Measurements from ENCODE around the gene TTC24. TPM values are rescaled to one million over a fixed set of nuclear protein-coding genes. Genes with fewer than 3 reads are reported as not detected.

Gene TTC24
- polyA plus RNA-seq, 1 of the 3 experiments (the other 2 are of a cell fraction), result not detected

DNA sequence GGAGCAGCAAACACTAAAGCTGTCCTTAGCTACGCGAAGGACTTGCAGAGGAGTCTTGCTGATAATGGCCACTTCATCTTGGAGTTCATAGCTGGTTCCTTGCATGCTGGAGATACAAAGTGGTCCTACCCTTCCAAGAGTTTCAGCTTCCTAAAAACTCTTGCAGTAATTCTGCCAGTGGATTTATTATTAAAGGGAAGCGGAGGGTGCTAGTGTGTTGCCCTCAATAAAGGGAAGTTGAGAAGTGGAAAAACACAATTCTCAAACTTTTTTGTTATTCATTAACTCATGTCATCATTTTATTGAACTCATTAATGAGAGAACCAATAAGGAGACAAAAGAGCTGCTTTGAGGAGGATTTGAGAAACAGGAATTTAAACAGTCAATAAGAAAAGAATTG is 33.1 kb downstream of the TTC24 start:
- H4K20me1 ChIP-seq (ENCODE audit: insufficient read depth), result no peaks in the 10 kb centered on the region
- H3K4me3 ChIP-seq (ENCODE audit: low read depth in 2 of 2, low read length in 1 of 2), result no peak overlapping the region
- 96% methylated on average over 3 of the region's 3 CpGs for WGBS (ENCODE audit: low lambda C conversion rate)
- peaks cover 0 to 14% of the 10 kb centered on the region in 2 experiments; a peak in 3 of 4 replicates for H3K4me1 ChIP-seq (ENCODE audit: control insufficient read depth in 1 of 2, insufficient read depth in 2 of 2, low read depth in 1 of 2, low read length in 1 of 2)
- no peak overlapping the region for H3K27ac ChIP-seq (ENCODE audit: low read depth in 2 of 2, low read length in 1 of 2)
- peaks cover 24% of the 10 kb centered on the region for H3F3A ChIP-seq (replicated peaks; ENCODE audit: insufficient read depth)
- no peak overlapping the region for H3K9ac ChIP-seq
- H2AFZ ChIP-seq (ENCODE audit: low read depth), result no peak overlapping the region
- no peak overlapping the region for H3K4me2 ChIP-seq
- ChIA-PET POLR2A (no interaction called here), CTCF (interaction anchor here (0.8 to 18.0 kb wide), 13 partner anchors 9 to 227 kb away, joined by 3 to 643 read pairs (median 6); partner anchors contain the start of gene NAXE)
- H3K36me3 ChIP-seq (replicated peaks in 1 of 2; ENCODE audit: control insufficient read depth in 1 of 2, insufficient read depth in 2 of 2, low read length in 1 of 2), result no peaks in the 10 kb centered on the region
- H3K9me2 ChIP-seq, result no peaks in the 10 kb centered on the region
- no peaks in the 10 kb centered on the region for H3K27me3 ChIP-seq (ENCODE audit: insufficient read depth)
- H3K9me3 ChIP-seq, result no peaks in the 10 kb centered on the region
- no peak for DNase-seq
- TF ChIP-seq EZH2phosphoT487 (IDR thresholded peaks at IDR 0.05; ENCODE audit: borderline replicate concordance, low read depth) (no peak), TCF12 (IDR thresholded peaks at IDR 0.05) (no peak), FOXM1 (IDR thresholded peaks at IDR 0.05; ENCODE audit: low read depth) (no peak)
- H3K79me2 ChIP-seq (ENCODE audit: insufficient read depth), result no peaks in the 10 kb centered on the region

- TF ChIP-seq USF2 (IDR thresholded peaks at IDR 0.05; ENCODE audit: borderline replicate concordance, low read depth, low read length) (no peak), PBX3 (IDR thresholded peaks at IDR 0.05) (no peak), CTCF (IDR thresholded peaks at IDR 0.05) (no peak), MAX (IDR thresholded peaks at IDR 0.05; ENCODE audit: low read depth) (no peak), TCF12 (IDR thresholded peaks at IDR 0.05) (no peak), GATA2 (CRISPR knock-in tag; IDR thresholded peaks at IDR 0.05) (no peak), FOSL2 (IDR thresholded peaks at IDR 0.05; ENCODE audit: borderline replicate concordance, low read depth) (no peak), NFIC (IDR thresholded peaks at IDR 0.05; ENCODE audit: borderline replicate concordance) (no peak)
- Histone ChIP-seq H3K9me2 (no peaks in the 10 kb centered on the region), H3K4me1 (ENCODE audit: control insufficient read depth in 1 of 2, insufficient read depth in 2 of 2, low read depth in 1 of 2, low read length in 1 of 2) (peaks cover 0 to 12% of the 10 kb centered on the region in 2 experiments; a peak in 3 of 4 replicates), H3F3A (replicated peaks; ENCODE audit: insufficient read depth) (peaks cover 24% of the 10 kb centered on the region), H2AFZ (ENCODE audit: low read depth) (no peak overlapping the region), H3K9me3 (no peaks in the 10 kb centered on the region), H3K9ac (no peak overlapping the region), H3K79me2 (ENCODE audit: insufficient read depth) (no peaks in the 10 kb centered on the region), H3K27me3 (ENCODE audit: insufficient read depth) (no peaks in the 10 kb centered on the region; the same call in 1 of the 2 replicates), H3K4me3 (ENCODE audit: low read depth in 2 of 2, low read length in 1 of 2) (peak overlapping the region in 1 of 2 experiments; percentile 9; a peak in 1 of 4 replicates), H4K20me1 (ENCODE audit: insufficient read depth) (no peaks in the 10 kb centered on the region), H3K4me2 (peak overlapping the region; percentile 64), H3K36me3 (replicated peaks in 1 of 2; ENCODE audit: control insufficient read depth in 1 of 2, insufficient read depth in 2 of 2, low read length in 1 of 2) (no peaks in the 10 kb centered on the region), H3K27ac (ENCODE audit: low read depth in 2 of 2, low read length in 1 of 2) (peak overlapping the region; percentile 74 to 86)
- DNase-seq, result no peak
- ChIA-PET POLR2A (interaction anchor here (1.2 kb wide), 1 partner anchor 30 kb away, joined by 4 read pairs; no protein-coding TSS in a partner anchor), CTCF (interaction anchor here (0.6 to 18.0 kb wide), 6 partner anchors 9 to 233 kb away, joined by 3 to 643 read pairs (median 20); no protein-coding TSS in a partner anchor)
- 14% methylated on average over 4 of the region's 4 CpGs for WGBS (ENCODE audit: low lambda C conversion rate)
These were observed 36.4 kb downstream of the TTC24 start for GRCh38 chr1:156615946-156616345.

All from SK-N-SH (cell line).